ENCODE data around the gene THNSL1.
"Not testable (repeated sequence)": the region's sequence is repeated elsewhere in the genome, so short reads cannot be mapped to it uniquely, and the experiment has no call there.

The THNSL1 gene

DNA sequence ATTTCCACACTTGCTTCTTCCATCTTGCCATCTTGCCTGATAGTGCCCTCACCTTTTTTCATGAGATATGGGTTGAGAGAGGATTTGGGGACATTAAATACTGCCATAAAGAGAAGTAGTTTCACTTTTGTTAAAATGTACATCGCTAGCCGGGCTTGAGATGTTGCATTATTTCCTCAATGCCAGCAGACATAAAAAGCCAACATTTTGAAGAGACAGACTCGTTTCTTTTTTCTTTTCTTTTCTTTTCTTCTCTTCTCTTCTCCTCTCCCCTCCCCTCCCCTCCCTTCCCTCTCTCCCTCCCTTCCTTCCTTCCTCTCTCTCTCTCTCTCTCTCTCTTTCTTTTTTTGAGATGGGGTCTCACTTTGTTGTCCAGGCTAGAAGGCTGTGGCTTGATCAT is 18.4 kb upstream of the THNSL1 start:
- DNase-seq = no peak

DNA sequence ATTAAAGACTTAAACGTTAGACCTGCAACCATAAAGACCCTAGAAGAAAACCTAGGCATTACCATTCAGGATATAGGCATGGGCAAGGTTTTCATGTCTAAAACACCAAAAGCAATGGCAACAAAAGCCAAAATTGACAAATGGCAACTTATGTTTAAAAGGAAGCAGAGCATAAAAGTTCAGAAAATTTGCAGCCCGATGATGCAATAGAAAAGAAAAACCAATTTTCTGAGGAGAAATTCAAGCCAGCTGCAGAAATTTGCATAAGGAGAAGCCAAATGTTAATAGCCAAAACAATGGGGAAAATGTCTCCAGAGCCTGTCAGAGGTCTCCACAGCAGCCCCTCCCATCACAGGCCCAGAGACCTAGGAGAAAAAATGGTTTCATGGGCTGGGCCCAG is 4.8 kb upstream of the THNSL1 start:
- DNase-seq = not testable (repeated sequence)

DNA sequence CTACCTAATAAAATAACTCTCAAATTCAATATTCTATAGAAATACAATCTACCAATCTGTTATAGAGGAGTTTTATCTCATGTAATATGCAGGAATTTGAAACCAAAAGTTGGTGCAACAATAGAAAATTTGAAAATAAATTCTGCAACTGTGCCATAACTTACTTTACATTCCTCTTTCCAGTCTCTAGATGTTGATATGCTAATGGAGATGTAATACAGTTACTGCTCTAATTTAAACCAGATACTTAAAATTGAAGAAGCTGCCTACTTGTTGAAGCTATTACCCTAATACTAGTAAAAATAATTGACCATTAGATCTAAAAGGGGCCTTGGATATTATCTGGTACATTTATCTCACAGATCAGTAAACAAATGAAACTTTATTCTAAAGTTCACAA is 1.8 kb upstream of the THNSL1 start:
- DNase-seq = no peak

DNA sequence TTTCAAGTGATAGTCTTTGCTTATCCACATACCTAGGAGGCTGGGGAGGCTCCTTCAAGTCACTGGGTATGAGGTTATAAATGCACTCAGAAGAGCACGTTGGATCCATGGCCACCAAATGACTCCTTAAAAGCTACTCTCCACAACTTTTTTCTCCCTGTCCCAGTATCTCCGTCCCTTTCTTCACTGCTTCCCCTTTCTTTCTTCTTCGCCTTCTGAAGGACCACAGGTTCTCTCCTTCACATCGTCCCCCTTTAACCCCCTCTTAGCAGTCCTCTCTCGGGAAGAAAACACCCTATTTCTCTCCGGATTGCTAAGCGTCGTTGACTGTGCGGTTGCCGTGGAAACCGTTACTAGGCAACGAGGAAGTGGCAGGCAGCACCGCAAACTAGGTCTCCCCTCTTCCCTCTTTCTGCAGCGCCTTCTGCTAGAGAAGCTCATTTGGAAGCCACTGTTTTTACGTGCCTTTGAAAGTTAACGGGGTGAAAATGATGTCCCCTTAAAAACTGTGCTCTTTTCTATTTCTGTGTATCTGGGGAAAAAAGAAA is 510 bp upstream of the THNSL1 start, which contains the start of gene ENKUR:
Gene ENKUR, minus strand, starts transcription at position 331 of the 548 bp plus-strand sequence. Its CDS starts 222 bp downstream, at position 109.
- DNase-seq = peak; percentile 94

DNA sequence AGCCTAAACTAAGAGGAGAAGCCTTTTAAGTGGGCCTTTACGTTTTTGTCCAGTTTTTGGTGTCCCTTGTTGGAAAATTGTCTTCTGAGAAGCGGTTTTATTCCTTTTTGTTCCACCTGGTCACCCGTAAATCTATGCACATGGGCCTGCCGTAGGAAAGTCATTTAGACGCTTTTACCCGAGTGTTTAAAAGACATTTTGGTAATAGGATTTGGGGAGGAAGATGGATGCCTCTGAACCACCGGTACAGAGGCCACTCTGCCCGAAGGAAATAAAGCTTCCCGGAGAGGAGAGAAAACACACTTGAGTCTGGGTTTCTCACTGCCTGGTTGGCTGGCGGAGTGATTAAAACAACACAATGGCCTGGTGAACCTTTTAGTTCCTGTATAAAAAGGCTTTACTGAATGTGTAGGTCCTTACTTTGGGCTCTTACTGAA is 760 bp downstream of the THNSL1 start:
- DNase-seq = peak; percentile 21

DNA sequence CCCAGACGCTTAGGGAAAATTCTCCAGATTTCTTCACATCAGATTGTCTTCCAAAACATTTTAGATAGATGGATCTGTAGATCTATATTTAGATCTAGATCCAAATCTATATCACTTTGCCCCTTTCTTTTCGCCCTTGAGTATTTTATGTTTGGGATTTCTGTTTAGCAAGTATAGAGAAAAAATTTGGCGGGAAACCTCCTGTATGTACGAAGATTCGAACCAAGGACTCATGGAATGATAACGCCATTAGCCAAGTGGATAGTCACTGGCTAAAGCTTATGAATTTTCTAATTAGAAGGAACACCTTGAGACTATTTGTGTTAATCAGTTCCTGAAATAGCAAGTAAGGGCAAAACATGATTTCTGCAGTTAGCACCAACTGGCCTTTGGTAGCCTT is 1.2 kb downstream of the THNSL1 start:
- DNase-seq = no peak

DNA sequence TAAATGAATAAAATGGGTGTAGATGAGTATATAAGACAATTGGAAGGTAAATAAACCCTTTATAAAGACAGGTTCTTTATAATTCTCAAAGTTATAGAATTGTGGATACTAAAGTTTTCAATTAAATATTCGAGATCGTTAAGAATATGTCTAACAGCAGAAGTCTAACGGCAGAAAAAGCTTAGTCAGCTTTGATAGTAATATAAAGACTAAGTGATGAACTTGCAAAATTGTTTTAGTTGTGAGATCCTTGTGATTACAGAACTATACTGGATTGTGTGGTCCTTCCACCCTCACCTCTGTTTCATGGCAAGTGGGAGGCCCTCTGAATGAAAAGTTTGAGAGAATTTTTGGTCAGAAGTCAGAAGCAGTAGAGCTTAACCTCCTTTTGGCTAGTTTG is 2.3 kb downstream of the THNSL1 start:
- no peak for DNase-seq

DNA sequence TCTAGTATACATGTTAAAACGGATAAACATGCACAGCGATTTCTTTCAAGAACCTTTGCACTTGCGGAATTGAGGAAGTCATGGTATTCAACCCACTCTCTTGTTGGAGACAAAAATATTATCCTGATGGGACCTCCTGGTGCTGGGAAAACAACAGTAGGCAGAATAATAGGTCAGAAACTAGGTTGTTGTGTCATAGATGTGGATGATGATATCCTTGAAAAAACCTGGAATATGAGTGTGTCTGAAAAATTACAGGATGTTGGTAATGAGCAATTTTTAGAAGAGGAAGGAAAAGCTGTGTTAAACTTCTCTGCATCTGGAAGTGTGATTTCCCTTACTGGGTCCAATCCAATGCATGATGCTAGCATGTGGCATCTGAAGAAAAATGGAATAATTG is 6.9 kb downstream of the THNSL1 start:
- no peak for DNase-seq

DNA sequence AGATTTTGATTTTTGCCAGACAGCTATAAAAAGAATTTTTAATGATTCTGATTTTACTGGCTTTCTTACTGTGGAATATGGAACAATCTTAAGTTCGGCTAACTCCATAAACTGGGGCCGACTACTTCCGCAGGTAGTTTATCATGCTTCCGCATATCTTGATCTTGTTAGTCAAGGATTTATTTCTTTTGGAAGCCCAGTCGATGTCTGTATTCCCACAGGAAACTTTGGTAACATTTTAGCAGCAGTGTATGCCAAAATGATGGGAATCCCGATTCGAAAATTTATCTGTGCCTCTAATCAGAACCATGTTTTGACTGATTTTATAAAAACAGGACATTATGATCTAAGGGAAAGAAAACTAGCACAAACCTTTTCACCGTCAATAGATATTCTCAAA is 8.1 kb downstream of the THNSL1 start:
- DNase-seq = no peak

DNA sequence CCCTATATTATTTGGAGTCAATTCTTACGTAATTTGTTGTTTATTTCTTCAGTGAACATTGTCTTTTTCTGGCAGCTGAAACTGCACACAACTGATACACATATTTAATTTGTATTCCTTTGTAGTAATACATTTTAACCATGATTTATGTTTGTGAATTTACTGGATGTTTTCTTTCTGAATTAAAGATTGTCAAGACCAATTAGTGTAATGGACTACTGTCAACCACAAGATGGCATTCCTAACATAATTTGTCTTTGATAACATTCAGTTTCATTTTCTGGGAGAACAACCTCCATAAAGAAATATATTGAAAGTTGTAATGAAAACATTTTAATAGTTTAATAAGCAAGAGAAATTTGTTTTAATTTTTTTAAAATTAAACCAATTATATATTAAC is 10.1 kb downstream of the THNSL1 start:
- DNase-seq = no peak

DNA sequence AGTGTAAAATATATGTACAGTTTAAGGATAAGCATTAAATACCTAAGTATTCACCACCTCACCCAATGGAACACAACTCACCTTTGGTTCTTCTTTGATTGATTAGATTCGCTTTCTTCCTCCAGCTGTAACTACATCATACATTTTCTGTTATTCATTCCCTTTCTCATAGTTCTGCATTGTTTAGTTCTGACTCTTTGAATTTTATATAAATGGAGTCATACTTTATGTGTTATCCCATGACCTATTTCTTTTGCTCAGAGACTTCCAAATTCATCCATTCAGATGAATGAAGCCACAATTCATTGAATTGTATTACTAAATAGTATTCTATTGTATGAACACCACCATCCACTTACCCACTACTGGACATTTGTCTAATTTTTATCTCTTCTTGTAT is 12.3 kb downstream of the THNSL1 start:
- DNase-seq = no peak

DNA sequence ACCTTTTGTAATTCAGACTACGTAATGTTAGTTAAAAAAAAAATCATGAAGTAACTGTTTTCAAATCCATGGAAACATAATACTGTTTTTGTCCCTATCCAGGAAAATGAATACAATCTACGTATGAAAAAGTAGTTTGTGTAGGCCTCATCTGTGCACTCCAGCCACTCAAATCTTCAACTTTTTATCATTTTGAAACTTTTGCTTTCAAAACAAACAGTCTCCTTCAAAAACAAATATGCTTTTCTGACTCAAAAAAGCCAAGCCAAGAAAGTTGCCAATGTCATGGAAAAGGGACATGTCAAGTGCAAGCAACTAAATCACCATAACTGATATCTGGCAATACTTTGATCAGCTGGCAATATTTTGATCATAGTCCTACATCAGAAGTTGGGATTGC is 13.1 kb downstream of the THNSL1 start:
- DNase-seq = no peak

DNA sequence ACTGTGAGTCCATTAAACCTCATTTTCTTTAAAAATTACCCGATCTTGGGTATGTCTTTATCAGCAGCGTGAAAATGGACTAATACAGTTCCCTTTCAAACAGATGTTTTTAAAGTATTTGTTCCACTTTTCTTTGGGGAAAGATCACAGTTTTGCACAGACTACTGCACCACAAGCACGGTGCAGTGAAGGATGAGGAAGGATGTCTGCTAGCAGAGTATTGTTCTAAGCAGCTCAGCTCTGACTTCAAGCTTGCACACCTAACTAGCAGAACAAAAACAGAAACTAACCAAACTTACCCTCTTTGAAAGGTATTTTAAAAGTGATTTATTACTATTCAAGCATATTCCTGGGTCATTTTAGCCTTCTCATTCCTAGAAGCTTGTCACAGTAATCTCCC is 20.0 kb downstream of the THNSL1 start:
- no peak for DNase-seq

DNA sequence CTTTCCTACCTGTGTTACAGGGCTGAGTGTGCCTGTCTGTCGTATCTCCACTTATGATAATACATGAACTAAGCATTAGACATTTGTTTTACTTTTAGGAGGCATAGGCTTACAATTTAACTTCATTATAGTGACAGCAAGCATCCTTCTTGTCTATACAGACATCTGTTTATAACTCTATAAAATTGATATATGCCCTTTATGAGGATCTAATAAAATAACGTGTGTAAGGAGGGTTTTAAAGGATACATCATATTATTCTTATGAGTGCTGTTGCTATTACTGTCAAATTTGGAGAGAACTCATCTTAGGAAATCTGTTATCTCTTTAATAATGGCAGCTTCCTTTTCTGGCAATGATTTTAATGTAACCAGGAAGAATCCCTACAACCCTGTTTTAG is 21.9 kb downstream of the THNSL1 start:
- DNase-seq = no peak

DNA sequence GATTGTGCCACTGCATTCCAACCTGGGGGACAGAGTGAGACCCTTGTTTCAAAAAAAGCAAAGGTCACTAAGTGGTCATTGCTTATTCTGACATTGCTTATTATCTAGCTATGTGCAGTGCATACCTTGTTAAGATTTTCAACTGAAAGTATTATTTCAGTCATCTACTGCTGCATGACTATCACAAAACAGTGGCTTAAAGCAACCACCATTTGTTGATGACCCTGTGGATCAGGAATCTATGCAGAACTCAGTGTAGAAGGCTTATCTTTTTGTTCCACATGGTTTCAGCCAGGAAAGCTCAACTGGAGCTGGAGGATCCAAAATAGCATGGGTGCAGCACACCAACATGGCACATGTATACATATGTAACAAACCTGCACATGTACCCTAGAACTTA is 23.1 kb downstream of the THNSL1 start:
- DNase-seq = no peak

DNA sequence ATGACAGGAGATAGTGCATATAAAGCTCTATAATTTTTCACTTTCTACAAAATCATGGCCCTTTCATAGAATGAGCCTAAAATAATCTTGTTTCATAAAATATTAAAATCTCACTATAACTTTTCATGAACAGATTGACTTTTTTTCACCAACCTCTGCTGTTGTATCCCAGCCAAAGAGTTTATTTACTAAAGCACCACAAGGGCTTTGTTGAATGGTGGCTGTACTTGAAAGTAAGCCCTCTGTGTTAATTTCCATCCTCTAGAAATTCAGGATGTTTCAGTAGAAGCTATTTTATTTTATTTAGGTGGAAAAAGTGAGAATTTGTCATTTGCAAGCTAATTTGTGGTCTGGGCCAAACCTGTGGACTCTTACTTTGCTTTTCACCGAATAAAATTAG is 30.2 kb downstream of the THNSL1 start:
- DNase-seq = no peak

DNA sequence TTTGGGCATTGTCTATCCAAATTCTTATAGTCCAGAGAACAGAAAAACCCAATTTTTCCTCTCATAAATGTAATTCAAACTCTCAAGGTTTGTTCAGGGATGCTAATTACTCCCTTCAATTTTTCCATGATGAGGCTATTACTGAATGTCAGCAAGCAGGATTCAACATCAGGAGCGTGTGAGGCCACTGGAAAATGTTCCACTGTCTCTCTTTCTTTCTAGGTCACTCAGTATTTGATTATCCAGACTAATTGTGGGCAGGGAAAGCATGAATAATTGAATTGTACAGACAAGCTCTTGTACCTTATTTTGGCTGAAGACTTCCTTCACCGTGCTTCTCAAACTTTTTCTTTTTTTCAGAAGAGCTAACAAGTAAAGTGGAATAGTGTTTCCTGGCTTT is 30.7 kb downstream of the THNSL1 start:
- DNase-seq = no peak

DNA sequence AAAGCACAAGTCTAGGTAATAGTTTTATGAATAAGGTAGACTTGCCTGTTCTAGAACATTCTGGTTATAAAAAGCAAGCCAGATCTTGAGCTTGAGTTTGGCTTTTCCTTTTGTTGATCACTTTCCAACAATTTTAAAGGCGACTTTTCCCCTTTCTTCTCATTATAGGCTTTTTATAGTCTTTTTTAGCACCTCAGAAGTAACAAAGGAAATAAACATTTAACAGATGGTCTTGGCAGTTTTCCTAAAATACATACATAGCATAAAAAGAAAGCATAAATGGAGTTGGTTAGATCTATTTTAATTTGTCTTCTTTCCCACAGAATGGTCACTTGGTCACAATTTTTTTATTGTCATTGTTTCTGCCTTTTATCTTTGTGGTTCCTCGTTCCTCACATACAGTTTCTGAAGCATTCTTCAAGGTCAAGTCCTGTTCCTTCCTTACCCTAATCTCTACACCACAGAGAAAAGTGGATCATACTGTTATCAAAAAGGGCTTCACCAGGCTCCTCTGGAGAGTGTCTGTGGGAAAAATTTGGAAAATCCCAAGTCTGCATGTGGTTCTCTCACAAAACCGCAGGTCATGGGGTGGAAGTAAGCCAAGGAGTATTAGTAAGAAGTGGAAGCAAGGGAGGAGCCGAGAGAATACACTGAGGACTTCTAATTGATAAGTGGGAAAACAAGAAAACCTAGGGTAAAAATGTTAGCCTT is 31.3 kb downstream of the THNSL1 start:
- no peak for DNase-seq

DNA sequence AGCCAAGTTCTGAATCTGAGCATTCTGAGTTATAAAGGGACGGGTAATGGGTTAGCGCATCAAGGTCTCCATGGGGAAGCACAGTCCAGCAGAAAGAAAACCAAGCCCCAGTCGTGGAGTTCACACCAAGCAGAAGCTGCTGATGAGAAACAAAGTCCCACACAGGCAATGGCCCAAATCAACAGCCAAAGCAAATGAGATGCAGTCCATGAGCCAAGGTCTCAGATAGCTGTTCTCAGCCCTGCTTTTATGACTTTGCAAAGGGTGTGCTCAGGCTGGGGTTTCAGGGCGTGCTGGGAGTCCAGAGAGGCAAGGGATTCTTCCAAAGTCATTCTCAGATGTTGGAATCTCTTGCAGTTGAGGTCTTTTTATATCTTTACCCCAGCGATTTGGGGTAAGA is 32.0 kb downstream of the THNSL1 start:
- no peak for DNase-seq

DNA sequence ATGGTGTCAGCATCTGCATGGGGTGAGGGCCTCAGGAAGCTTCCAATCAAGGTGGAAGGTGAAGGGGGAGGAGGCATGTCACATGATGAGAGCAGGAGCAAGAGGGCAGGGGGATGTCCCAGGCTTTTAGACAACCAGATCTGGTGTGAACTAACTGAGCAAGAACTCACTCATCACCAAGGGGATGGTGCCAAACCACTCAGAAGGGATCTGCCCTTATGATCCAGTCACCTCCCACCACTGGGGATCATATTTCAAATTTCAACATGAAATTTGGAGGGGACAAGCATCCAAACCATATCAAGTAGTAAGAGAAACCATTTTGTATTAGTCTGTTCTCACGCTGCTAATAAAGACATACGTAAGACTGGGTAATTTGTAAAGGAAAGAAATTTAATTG is 33.6 kb downstream of the THNSL1 start:
- no peak for DNase-seq

DNA sequence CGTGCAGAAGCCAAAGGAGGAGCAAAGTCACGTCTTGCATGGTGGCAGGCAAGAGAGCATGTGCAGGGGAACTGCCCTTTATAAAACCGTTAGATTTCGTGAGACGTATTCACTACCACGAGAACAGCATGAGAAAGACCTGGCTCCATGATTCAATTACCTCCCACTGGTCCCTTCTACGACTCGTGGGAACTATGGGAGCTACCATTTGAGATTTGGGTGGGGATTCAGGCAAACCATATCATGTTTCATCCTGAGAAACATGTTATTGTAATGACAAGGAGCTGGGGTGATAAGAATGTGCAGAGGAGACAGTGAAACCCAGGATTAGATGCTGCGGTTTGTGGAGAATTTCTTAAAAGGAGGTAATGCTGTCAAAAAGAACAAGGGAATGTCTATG is 34.0 kb downstream of the THNSL1 start:
- DNase-seq = no peak

DNA sequence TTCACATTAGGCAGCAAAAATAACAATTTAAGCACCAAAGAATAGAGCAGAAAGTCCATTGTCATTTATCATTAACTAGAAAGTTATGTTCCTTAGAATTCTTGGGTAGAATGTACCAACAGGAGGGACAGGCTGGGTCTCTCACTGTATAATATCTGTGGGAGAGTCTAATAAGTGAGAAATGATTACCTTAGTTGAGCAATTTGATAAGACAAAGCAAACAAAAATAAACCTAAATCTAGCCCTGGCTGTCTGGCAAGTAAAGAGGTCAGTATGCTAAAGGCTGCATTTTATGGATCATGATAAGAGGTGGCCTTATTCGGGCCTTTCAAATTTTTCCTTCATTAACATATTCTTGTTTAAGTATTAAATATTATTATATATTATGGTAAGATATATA is 35.6 kb downstream of the THNSL1 start:
- DNase-seq = no peak

DNA sequence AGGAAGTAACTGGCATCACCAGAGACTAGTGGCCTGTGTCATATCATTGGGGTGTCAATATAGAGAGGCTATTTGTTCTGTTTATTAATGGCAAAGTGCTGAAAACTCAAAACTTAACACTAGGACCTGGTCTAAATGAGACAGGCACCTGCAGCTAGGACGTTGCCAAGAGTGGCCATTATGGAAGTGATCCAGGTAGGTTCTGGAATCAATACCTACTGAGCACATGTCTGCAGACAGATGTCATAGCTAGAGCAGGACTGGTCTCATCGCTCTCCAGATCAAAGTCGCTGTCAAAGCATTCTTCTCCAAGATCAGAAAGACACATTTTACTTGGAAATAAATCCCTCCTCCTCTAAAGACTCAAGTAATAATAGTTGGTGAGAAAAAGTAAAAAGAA is 40.3 kb downstream of the THNSL1 start:
- no peak for DNase-seq

DNA sequence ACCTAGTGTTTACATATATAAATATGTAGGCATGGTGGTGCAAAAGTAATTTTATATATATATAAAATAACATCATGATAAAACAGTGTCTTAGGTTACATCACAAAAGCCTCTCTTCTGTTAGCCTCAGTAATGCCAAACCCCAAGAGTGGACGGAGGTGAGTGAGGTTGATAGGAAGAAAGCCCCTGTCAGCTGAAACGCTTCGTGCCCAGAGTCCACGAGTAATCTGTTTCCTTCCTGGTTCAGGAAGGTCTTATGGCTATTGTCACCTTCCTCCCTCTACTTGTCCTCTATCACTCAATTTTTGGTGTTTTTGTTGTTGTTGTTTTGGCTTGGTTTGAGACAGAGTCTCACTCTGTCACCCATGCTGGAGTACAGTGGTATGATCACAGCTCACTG is 41.5 kb downstream of the THNSL1 start:
- no peak for DNase-seq

DNA sequence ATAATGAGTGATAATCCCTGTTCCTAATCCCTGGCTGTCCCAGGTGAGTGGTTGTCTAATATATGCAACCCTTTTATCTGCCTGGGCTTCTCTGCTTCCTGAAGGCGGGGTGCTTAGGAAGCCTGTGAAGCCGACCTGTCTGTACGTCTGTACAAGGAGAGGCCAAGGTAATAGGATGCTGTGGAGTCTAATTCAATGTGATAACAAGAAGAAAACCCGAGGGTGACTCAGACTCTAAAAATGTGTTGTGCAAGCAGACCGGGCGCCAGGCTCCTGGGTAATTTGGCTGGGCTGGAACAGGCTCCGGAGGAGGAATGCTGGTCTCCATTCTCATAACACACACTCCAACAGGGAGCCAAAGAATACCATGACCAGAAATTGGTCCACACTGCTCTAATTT is 43.6 kb downstream of the THNSL1 start:
- no peak for DNase-seq

Measured in RPMI8226 (cell line).